ENCODE results near the gene DNAJC25. TPM values are rescaled to one million over a fixed set of nuclear protein-coding genes. Genes with fewer than 3 reads are reported as not detected.

DNAJC25 gene
- total and polyA plus RNA-seq, 2 of the 13 experiments (the other 11 are each of a cell fraction or from before 2014, with no cell fraction given) = 5.7 to 10.2 TPM

- TF ChIP-seq, protein P1, sequence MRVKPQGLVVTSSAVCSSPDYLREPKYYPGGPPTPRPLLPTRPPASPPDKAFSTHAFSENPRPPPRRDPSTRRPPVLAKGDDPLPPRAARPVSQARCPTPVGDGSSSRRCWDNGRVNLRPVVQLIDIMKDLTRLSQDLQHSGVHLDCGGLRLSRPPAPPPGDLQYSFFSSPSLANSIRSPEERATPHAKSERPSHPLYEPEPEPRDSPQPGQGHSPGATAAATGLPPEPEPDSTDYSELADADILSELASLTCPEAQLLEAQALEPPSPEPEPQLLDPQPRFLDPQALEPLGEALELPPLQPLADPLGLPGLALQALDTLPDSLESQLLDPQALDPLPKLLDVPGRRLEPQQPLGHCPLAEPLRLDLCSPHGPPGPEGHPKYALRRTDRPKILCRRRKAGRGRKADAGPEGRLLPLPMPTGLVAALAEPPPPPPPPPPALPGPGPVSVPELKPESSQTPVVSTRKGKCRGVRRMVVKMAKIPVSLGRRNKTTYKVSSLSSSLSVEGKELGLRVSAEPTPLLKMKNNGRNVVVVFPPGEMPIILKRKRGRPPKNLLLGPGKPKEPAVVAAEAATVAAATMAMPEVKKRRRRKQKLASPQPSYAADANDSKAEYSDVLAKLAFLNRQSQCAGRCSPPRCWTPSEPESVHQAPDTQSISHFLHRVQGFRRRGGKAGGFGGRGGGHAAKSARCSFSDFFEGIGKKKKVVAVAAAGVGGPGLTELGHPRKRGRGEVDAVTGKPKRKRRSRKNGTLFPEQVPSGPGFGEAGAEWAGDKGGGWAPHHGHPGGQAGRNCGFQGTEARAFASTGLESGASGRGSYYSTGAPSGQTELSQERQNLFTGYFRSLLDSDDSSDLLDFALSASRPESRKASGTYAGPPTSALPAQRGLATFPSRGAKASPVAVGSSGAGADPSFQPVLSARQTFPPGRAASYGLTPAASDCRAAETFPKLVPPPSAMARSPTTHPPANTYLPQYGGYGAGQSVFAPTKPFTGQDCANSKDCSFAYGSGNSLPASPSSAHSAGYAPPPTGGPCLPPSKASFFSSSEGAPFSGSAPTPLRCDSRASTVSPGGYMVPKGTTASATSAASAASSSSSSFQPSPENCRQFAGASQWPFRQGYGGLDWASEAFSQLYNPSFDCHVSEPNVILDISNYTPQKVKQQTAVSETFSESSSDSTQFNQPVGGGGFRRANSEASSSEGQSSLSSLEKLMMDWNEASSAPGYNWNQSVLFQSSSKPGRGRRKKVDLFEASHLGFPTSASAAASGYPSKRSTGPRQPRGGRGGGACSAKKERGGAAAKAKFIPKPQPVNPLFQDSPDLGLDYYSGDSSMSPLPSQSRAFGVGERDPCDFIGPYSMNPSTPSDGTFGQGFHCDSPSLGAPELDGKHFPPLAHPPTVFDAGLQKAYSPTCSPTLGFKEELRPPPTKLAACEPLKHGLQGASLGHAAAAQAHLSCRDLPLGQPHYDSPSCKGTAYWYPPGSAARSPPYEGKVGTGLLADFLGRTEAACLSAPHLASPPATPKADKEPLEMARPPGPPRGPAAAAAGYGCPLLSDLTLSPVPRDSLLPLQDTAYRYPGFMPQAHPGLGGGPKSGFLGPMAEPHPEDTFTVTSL (CRISPR knock-in tag; IDR thresholded peaks at IDR 0.05; ENCODE audit: borderline replicate concordance) = no peak
- TF ChIP-seq CEBPZ (IDR thresholded peaks at IDR 0.05; ENCODE audit: low read length) (no peak), ZFP41 (CRISPR knock-in tag; IDR thresholded peaks at IDR 0.05; ENCODE audit: borderline replicate concordance) (no peak), ZNF841 (CRISPR knock-in tag; IDR thresholded peaks at IDR 0.05; ENCODE audit: borderline replicate concordance) (no peak), CHD2 (IDR thresholded peaks at IDR 0.05; ENCODE audit: low read depth, low read length) (no peak), HHEX (CRISPR knock-in tag; IDR thresholded peaks at IDR 0.05) (peak; percentile 57; the same call in 1 of the 2 replicates), RORA (CRISPR knock-in tag; IDR thresholded peaks at IDR 0.05) (no peak), MTA1 (CRISPR knock-in tag; IDR thresholded peaks at IDR 0.05; ENCODE audit: borderline replicate concordance) (no peak), ZNF75D (CRISPR knock-in tag; IDR thresholded peaks at IDR 0.05; ENCODE audit: borderline replicate concordance) (no peak), ZNF7 (CRISPR knock-in tag; IDR thresholded peaks at IDR 0.05) (no peak), ZNF773 (CRISPR knock-in tag; IDR thresholded peaks at IDR 0.05; ENCODE audit: borderline replicate concordance) (no peak), SOX6 (IDR thresholded peaks at IDR 0.05) (no peak), SOX6 (CRISPR knock-in tag; IDR thresholded peaks at IDR 0.05) (peak; percentile 86), ZNF251 (CRISPR knock-in tag; IDR thresholded peaks at IDR 0.05) (no peak), KDM2A (CRISPR knock-in tag; IDR thresholded peaks at IDR 0.05; ENCODE audit: borderline replicate concordance, low read depth) (peak; percentile 98; the same call in 1 of the 2 replicates), THAP11 (CRISPR knock-in tag; IDR thresholded peaks at IDR 0.05) (no peak), ESRRA (CRISPR knock-in tag; IDR thresholded peaks at IDR 0.05; ENCODE audit: low read depth) (peak; percentile 82; the same call in 1 of the 2 replicates), KLF15 (CRISPR knock-in tag; IDR thresholded peaks at IDR 0.05; ENCODE audit: borderline replicate concordance) (no peak), TMF1 (CRISPR knock-in tag; IDR thresholded peaks at IDR 0.05; ENCODE audit: low read depth) (no peak)
- TF ChIP-seq, protein P2, sequence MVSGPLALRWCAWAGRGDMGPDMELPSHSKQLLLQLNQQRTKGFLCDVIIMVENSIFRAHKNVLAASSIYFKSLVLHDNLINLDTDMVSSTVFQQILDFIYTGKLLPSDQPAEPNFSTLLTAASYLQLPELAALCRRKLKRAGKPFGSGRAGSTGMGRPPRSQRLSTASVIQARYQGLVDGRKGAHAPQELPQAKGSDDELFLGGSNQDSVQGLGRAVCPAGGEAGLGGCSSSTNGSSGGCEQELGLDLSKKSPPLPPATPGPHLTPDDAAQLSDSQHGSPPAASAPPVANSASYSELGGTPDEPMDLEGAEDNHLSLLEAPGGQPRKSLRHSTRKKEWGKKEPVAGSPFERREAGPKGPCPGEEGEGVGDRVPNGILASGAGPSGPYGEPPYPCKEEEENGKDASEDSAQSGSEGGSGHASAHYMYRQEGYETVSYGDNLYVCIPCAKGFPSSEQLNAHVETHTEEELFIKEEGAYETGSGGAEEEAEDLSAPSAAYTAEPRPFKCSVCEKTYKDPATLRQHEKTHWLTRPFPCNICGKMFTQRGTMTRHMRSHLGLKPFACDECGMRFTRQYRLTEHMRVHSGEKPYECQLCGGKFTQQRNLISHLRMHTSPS (CRISPR knock-in tag; IDR thresholded peaks at IDR 0.05; ENCODE audit: low read depth) = no peak
Observed at GRCh38 chr9:111630964-111631213, 245 bp upstream of the DNAJC25 start (continued).

All from HepG2 (cell line).